ENCODE data around the gene CNKSR2. TPM values are rescaled to one million over a fixed set of nuclear protein-coding genes. Genes with fewer than 3 reads are reported as not detected.

Gene CNKSR2
- total and polyA plus RNA-seq, 10 of the 15 experiments (the other 5 are each of a cell fraction or from before 2014, with no cell fraction given), result 0.02 to 0.69 (median 0.18) TPM; not detected in 4

- Histone ChIP-seq H3K9me3 (replicated peaks; ENCODE audit: control insufficient read depth, insufficient read depth, low read length) (no peaks in the 10 kb centered on the region; the same call in 2 of the 3 replicates), H3K4me1 (ENCODE audit: control insufficient read depth, insufficient read depth, low read length) (no peaks in the 10 kb centered on the region), H4K20me1 (ENCODE audit: control insufficient read depth, insufficient read depth) (no peaks in the 10 kb centered on the region), H3K79me2 (ENCODE audit: control insufficient read depth, insufficient read depth, low read length) (no peaks in the 10 kb centered on the region), H3K27ac (ENCODE audit: control insufficient read depth, insufficient read depth) (no peak overlapping the region), H3K36me3 (ENCODE audit: control insufficient read depth in 2 of 2, insufficient read depth in 2 of 2, low read length in 1 of 2) (no peaks in the 10 kb centered on the region), H2AFZ (ENCODE audit: control insufficient read depth, low read depth, low read length) (no peak overlapping the region), H3K27me3 (replicated peaks in 1 of 2; ENCODE audit: control insufficient read depth in 2 of 2, insufficient read depth in 2 of 2, low read length in 1 of 2) (no peaks in the 10 kb centered on the region), H3K4me3 (no peak overlapping the region), H3K9ac (ENCODE audit: control insufficient read depth, insufficient read depth, low read length) (no peak overlapping the region), H3K4me2 (ENCODE audit: control insufficient read depth, insufficient read depth) (no peak overlapping the region)
- POLR2A ChIA-PET, result no interaction called here
- SMC1A ChIA-PET (ENCODE audit: uncharacterized antibody, unreplicated experiment), result no interaction called here
- ATAC-seq, result no peak
- intact Hi-C loops (cut with micrococcal nuclease; ENCODE audit: unreplicated experiment), result no loop called here
- in situ Hi-C loops (cut with MboI), result no loop called here
- no peak for FAIRE-seq
- DNase-seq (ENCODE audit: low read depth, low spot score), result no peak
- TF ChIP-seq SMAD5 (IDR thresholded peaks at IDR 0.05; ENCODE audit: low read depth) (no peak), NKRF (conservative IDR thresholded peaks at IDR 0.05) (no peak), ZNF592 (IDR thresholded peaks at IDR 0.05) (no peak), MTA2 (IDR thresholded peaks at IDR 0.05; ENCODE audit: low read depth) (no peak), ZNF207 (IDR thresholded peaks at IDR 0.05; ENCODE audit: borderline replicate concordance) (no peak), SKIL (IDR thresholded peaks at IDR 0.05; ENCODE audit: low read depth, poor library complexity, severe bottlenecking) (no peak), HCFC1 (IDR thresholded peaks at IDR 0.05; ENCODE audit: low read length) (no peak)
- RAD21 ChIA-PET (ENCODE audit: unreplicated experiment), result no interaction called here
- CTCF ChIA-PET, result no interaction called here
- no TSS peak for BruUV-seq (replicated peaks)
- 65% methylated on average over 23 of the region's 23 CpGs for WGBS (ENCODE audit: insufficient coverage, insufficient replicate concordance, low lambda C conversion rate, missing lambda C conversion rate)
Measured at GRCh38 chrX:21658746-21659145, 284.5 kb downstream of the CNKSR2 start.

All from GM12878 (cell line).